Endothelial cell of umbilical vein (primary cell): ENCODE results near the gene RANBP6. TPM values are rescaled to one million over a fixed set of nuclear protein-coding genes. Genes with fewer than 3 reads are reported as not detected.

Source experiments
- BruUV-seq: library from RNA; stranded (reverse); fragments of 400-500 nt; replicated peaks from 2 replicates; lab custom pipeline; 2021; lab: Mats Ljungman, UMichigan
- CTCF ChIA-PET: fragments of 300-600, 350-600 bp; sonication (Branson Sonifier 250); formaldehyde crosslinking; loops from one replicate; lab custom pipeline; 2021; ENCODE audit warnings: antibody characterized with exemption, inconsistent platforms; lab: Charles Lee
- POLR2A ChIA-PET: fragments of 300-600, 350-600 bp; sonication (Branson Sonifier 250); formaldehyde crosslinking; loops from one replicate; lab custom pipeline; 2021; ENCODE audit warnings: antibody characterized with exemption, inconsistent platforms; lab: Charles Lee
- DNase-seq: peaks from one replicate; pipeline ENCODE4 v3.0.0-alpha.2; 2011; ENCODE audit warnings: low read depth, low spot score
- FAIRE-seq: peaks from 2 replicates; lab custom pipeline; 2011; peaks lifted over from hg19 to GRCh38; lab: Jason Lieb, UNC
- H2AFZ ChIP-seq: 2 replicates; pipeline ENCODE4 v1.6.0; 2012; ENCODE audit warnings: low read depth, low read length, control low read depth, inconsistent platforms
- H3K27ac ChIP-seq: 2 replicates; pipeline ENCODE4 v1.5.1; 2011; ENCODE audit warnings: low read depth, mild to moderate bottlenecking, control low read depth, low read length, moderate library complexity; ENCODE audit not compliant: insufficient read depth
- H3K27me3 ChIP-seq, 2 experiments: 2 replicates each; pipeline versions ENCODE4 v1.6.0 to v1.6.1; 2011; ENCODE audit warnings: low read length in 2 of 2, mixed read lengths in 1 of 2; ENCODE audit not compliant: control insufficient read depth in 2 of 2, insufficient read depth in 2 of 2
- H3K36me3 ChIP-seq, 2 experiments: 2 replicates in 1 of 2; 3 replicates in 1 of 2; pipeline ENCODE4 v1.5.1; 2011; ENCODE audit warnings: low read length in 2 of 2, mild to moderate bottlenecking in 1 of 2, moderate library complexity in 1 of 2; ENCODE audit not compliant: control insufficient read depth in 2 of 2, insufficient read depth in 2 of 2; ENCODE audit errors: extremely low read depth in 1 of 2
- H3K4me1 ChIP-seq: 3 replicates; pipeline ENCODE4 v1.5.1; 2011; ENCODE audit warnings: mild to moderate bottlenecking, low read length; ENCODE audit not compliant: control insufficient read depth, insufficient read depth; ENCODE audit errors: extremely low read depth
- H3K4me2 ChIP-seq: 2 replicates; pipeline ENCODE4 v1.6.1; 2011; ENCODE audit warnings: low read length, control low read depth, mixed read lengths; ENCODE audit not compliant: insufficient read depth
- H3K4me3 ChIP-seq, 3 experiments: fragments of 200-600 bp in 1 of 3; sonication (generic), shearing (Covaris generic) in 1 of 3; replicated peaks in 1 of 3; 2 replicates each; pipeline ENCODE4 v1.5.1; 2011 to 2016; ENCODE audit warnings: control low read depth in 3 of 3, low read length in 3 of 3, mild to moderate bottlenecking in 2 of 3, inconsistent platforms in 1 of 3, low read depth in 1 of 3, moderate library complexity in 1 of 3; ENCODE audit not compliant: insufficient read depth in 1 of 3
- H3K79me2 ChIP-seq: 2 replicates; pipeline ENCODE4 v1.6.0; 2012; ENCODE audit warnings: low read length, inconsistent platforms; ENCODE audit not compliant: control insufficient read depth, insufficient read depth
- H3K9ac ChIP-seq: replicated peaks from 2 replicates; pipeline ENCODE3; 2011; ENCODE audit warnings: low read length, control low read depth; ENCODE audit not compliant: insufficient read depth; ENCODE audit errors: extremely low read depth
- H3K9me1 ChIP-seq: replicated peaks from 3 replicates; pipeline ENCODE4 v1.6.0; 2011; ENCODE audit warnings: mild to moderate bottlenecking, low read length; ENCODE audit not compliant: control insufficient read depth, insufficient read depth; ENCODE audit errors: extremely low read depth
- H3K9me3 ChIP-seq: replicated peaks from 2 replicates; pipeline ENCODE4 v1.5.1; 2012; ENCODE audit warnings: low read length, inconsistent platforms; ENCODE audit not compliant: control insufficient read depth, insufficient read depth
- H4K20me1 ChIP-seq: replicated peaks from 2 replicates; pipeline ENCODE3; 2011; ENCODE audit warnings: mild to moderate bottlenecking, low read length; ENCODE audit not compliant: control insufficient read depth, insufficient read depth; ENCODE audit errors: extremely low read depth
- CTCF ChIP-seq, 2 donors: IDR thresholded peaks; 1 replicate in 1 of 2; 2 replicates in 1 of 2; pipeline ENCODE4 v1.5.1; 2011; ENCODE audit warnings: low read length in 2 of 2, mild to moderate bottlenecking in 2 of 2, moderate library complexity in 2 of 2, control low read depth in 1 of 2, inconsistent platforms in 1 of 2, low read depth in 1 of 2; ENCODE audit not compliant: insufficient read depth in 1 of 2; ENCODE audit errors: extremely low read depth in 1 of 2
- EZH2 ChIP-seq: IDR thresholded peaks from 2 replicates; pipeline ENCODE4 v1.6.1; 2012; ENCODE audit warnings: borderline replicate concordance, low read depth, mild to moderate bottlenecking, moderate library complexity, low read length, inconsistent platforms; ENCODE audit not compliant: severe bottlenecking
- FOS ChIP-seq: IDR thresholded peaks from 2 replicates; pipeline ENCODE4 v1.6.1; 2011; ENCODE audit warnings: mild to moderate bottlenecking, low read length, moderate library complexity, borderline replicate concordance; ENCODE audit not compliant: insufficient read depth
- GATA2 ChIP-seq: IDR thresholded peaks from 2 replicates; pipeline ENCODE4 v1.7.0; 2011; ENCODE audit warnings: low read depth, mild to moderate bottlenecking, moderate library complexity, mixed read lengths, low read length; ENCODE audit not compliant: insufficient read length, insufficient read depth
- JUN ChIP-seq: IDR thresholded peaks from 2 replicates; pipeline ENCODE4 v1.6.1; 2011; ENCODE audit warnings: borderline replicate concordance, low read depth; ENCODE audit not compliant: insufficient read length, insufficient read depth
- MAX ChIP-seq: IDR thresholded peaks from 2 replicates; pipeline ENCODE4 v1.6.1; 2011; ENCODE audit not compliant: insufficient read depth, insufficient read length
- MYC ChIP-seq: IDR thresholded peaks from one replicate; pipeline ENCODE4 v1.6.1; 2011; ENCODE audit warnings: mild to moderate bottlenecking, low read depth, low read length
- POLR2A ChIP-seq: IDR thresholded peaks from 2 replicates; pipeline ENCODE4 v1.6.1; 2012; ENCODE audit warnings: low read depth, mild to moderate bottlenecking, control low read depth, low read length
- POLR2AphosphoS5 ChIP-seq: IDR thresholded peaks from 2 replicates; pipeline ENCODE4 v1.6.1; 2012; ENCODE audit warnings: low read depth, mild to moderate bottlenecking, control low read depth, low read length, moderate library complexity; ENCODE audit not compliant: insufficient read depth
- dilution Hi-C: fragments of 300-500 bp; cut with MboI; formaldehyde crosslinking; loops from one replicate; pipeline ENCODE4 v1.15.0; 2019; ENCODE audit warnings: low sequenced_read_pairs; ENCODE audit not compliant: extremely low pct_ligation_motif_present
- intact Hi-C: fragments of 100-400 bp; cut with micrococcal nuclease; formaldehyde crosslinking; loops from one replicate; pipeline ENCODE4 v1.10.0; 2022
- polyA plus RNA-seq, 4 experiments: library from polyadenylated mRNA; depleted of rRNA in 3 of 4; stranded (reverse) in 3 of 4; unstranded in 1 of 4; fragments of >200 nt; gene quantifications; 2 replicates each; pipeline versions ENCODE4 v1.2.1 to v1.2.3, GENCODE V29; 2011 to 2012; ENCODE audit warnings: missing spikeins in 1 of 4
- total RNA-seq: library from RNA; stranded (reverse); gene quantifications from 2 replicates; pipeline ENCODE4 v1.2.3, GENCODE V29; 2021

Gene RANBP6
- total and polyA plus RNA-seq, 2 donors (not counting 3 experiments of a cell fraction or from before 2014, with no cell fraction given): 5.3 to 20.9 TPM

- peaks cover 5% of the 10 kb centered on the region for H3K4me1 ChIP-seq
- no peak overlapping the region for H3K9ac ChIP-seq
- H3K9me1 ChIP-seq: no peaks in the 10 kb centered on the region
- FAIRE-seq (no peak), DNase-seq (no peak)
- intact Hi-C loops (loop anchor here (10.0 kb wide), 1 partner anchor 564 kb away; no protein-coding TSS in a partner anchor), dilution Hi-C loops (no loop called here)
- ChIA-PET CTCF (interaction anchor here (1.2 to 1.3 kb wide), 2 partner anchors 169 to 202 kb away, joined by 3 read pairs; no protein-coding TSS in a partner anchor), POLR2A (no interaction called here)
- no peak overlapping the region for H3K27ac ChIP-seq
- no TSS peak for BruUV-seq
- peaks cover 50% of the 10 kb centered on the region for H3K79me2 ChIP-seq
- H2AFZ ChIP-seq: no peak overlapping the region
- H3K4me2 ChIP-seq: no peak overlapping the region
- peaks cover 4% of the 10 kb centered on the region for H4K20me1 ChIP-seq
- TF ChIP-seq GATA2: no peak
- H3K36me3 ChIP-seq: no peaks in the 10 kb centered on the region
- no peaks in the 10 kb centered on the region for H3K27me3 ChIP-seq
- no peaks in the 10 kb centered on the region for H3K9me3 ChIP-seq
- no peak overlapping the region for H3K4me3 ChIP-seq
Observed at GRCh38 chr9:6000955-6001354, 14.5 kb downstream of the RANBP6 start.

GRCh38 chr9:5999443-6000101, 15.9 kb downstream of the RANBP6 start:
- Histone ChIP-seq H3K36me3 (no peaks in the 10 kb centered on the region), H3K4me1 (no peaks in the 10 kb centered on the region), H3K9me1 (no peaks in the 10 kb centered on the region), H3K27me3 (no peaks in the 10 kb centered on the region), H3K79me2 (peaks cover 44% of the 10 kb centered on the region), H3K4me3 (no peak overlapping the region), H3K27ac (no peak overlapping the region), H4K20me1 (peaks cover 4% of the 10 kb centered on the region), H3K4me2 (no peak overlapping the region), H3K9me3 (no peaks in the 10 kb centered on the region), H2AFZ (no peak overlapping the region), H3K9ac (no peak overlapping the region)
- ChIA-PET POLR2A (interaction anchor here (1.2 kb wide), 1 partner anchor 9 kb away, joined by 3 read pairs; a partner anchor contains a TSS), CTCF (interaction anchor here (0.9 to 2.9 kb wide), 5 partner anchors 9 to 55 kb away, joined by 3 to 7 read pairs (median 3); a partner anchor contains a TSS)
- dilution Hi-C loops: no loop called here
- intact Hi-C loops: loop anchor here (10.0 kb wide), 1 partner anchor 565 kb away; no protein-coding TSS in a partner anchor
- BruUV-seq: no TSS peak
- FAIRE-seq (no peak), DNase-seq (no peak)
- TF ChIP-seq CTCF (IDR thresholded peaks at IDR 0.05; ENCODE audit: extremely low read depth in 1 of 2, insufficient read depth in 1 of 2, low read depth in 1 of 2, low read length in 2 of 2) (no peak), POLR2AphosphoS5 (no peak), MAX (no peak), MYC (no peak), EZH2 (no peak), GATA2 (no peak), POLR2A (no peak), FOS (no peak), JUN (no peak)
